Measurements from ENCODE around the gene ADAMTSL3.

Gene ADAMTSL3

DNA sequence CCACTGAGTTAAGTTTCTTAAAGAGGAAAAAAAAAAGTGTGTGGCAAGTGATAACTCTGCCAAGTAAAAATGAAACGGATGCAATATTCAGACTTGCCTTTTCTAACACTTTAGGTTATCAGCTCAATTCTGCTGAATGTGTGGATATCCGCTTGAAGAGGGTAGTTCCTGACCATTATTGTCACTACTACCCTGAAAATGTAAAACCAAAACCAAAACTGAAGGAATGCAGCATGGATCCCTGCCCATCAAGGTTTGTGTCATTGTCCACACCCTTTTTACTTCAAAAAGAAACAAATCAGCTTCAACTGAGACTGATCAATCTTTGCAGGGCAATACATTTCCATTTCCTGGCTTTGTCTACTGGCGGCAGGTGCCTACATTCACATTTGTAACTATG is 236.1 kb downstream of the ADAMTSL3 start:
- DNase-seq = no peak

DNA sequence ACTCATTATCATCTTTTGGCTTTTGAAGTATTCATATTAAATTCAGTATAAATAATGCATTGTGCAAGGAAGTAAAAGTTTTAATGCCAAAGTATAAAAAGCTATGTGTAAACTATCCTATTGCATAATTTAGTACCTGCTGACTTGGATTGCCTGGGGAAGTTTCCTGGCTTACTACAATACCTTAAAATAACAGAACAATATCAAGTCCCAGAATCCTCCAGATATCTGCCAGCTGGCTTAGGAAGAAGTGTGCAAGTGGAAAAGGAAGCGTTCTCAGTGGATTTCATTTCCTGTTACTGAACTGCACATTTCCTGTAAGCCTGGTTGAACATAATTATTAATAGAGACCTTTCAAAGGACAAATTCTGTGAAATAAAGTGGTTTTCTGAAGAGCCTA is 236.7 kb downstream of the ADAMTSL3 start:
- no peak for DNase-seq

DNA sequence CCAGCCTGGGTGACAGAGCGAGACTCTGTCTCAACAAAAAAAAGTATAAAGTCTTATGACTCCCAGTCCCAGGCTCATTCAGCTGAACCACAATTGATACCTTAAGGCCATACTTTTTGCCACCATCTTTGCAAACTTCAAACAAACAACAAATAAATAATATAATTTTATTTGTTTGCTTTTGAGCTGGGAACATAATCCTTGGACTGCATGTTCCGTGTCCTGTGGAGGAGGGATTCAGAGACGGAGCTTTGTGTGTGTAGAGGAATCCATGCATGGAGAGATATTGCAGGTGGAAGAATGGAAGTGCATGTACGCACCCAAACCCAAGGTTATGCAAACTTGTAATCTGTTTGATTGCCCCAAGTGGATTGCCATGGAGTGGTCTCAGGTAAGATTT is 238.6 kb downstream of the ADAMTSL3 start:
- no peak for DNase-seq

DNA sequence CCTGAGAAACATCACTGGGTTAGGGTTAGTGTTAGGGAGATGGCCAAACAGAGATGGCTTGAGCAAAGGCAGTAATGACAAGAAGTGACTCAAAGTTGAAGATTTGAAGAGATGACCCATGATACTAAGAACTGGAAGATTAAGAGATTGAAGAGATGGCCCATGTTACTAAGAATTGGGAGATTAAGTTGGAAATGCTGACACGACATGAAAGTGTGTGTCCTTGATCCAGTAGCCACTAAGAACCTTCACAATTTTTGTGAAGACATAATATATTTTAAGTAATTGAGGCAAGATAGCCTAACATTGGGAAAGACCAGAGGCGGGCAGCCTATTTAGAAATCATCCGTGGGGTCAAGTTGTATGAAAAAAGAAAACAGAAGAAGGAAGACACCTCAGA is 239.4 kb downstream of the ADAMTSL3 start:
- no peak for DNase-seq

DNA sequence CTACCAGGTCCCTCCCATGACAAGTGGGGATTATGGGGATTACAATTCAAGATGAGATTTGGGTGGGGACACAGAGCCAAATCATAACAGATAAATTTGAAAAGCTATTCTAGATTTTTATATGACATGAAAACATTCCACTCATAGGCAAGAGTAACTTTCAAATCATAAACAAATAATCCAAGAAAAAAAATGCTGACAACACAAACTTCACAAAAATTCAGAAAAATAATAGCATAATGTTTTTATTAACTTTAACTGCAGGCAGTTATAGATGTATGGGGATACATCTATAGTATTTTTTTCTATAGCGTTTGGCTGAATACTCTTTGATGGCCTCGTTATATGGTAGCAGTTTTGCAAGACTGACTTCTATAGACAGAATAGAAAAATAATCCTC is 243.1 kb downstream of the ADAMTSL3 start:
- no peak for DNase-seq

DNA sequence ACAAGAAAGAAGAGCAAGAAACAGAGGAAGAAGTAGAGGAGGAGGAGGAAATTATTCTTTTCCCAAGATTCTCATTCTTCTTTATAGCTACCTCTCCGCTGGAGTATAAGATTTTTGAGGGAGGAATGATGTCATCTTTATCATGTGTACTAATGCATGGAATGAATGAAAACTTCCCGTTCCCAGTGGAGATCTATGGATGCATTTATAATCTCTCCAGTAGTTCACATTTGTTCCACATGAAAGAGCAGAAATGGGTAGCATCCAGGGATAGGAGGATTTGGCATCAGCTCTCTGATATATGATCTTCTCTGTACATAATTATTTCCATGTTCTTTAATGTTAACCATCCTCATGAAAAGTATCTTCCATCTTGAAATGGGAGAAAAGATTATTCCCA is 244.4 kb downstream of the ADAMTSL3 start:
- no peak for DNase-seq

DNA sequence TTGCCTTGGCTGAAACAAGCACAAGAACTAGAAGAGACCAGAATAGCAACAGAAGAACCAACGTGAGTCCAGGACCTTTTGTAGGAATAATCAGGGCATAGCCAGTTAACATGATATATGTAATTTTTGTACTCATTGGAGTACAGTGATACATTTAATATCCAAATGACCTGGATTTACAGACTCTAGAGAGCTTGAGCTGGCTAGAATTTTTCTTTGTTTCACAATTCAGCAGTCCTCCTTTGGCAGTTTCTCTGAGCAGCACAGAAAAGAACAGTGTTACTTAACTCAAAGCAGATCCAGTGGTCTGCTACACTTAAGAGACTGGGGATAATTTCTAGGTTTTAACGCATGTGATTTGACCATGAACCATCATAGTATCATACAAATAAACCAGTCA is 245.7 kb downstream of the ADAMTSL3 start:
- DNase-seq = no peak

DNA sequence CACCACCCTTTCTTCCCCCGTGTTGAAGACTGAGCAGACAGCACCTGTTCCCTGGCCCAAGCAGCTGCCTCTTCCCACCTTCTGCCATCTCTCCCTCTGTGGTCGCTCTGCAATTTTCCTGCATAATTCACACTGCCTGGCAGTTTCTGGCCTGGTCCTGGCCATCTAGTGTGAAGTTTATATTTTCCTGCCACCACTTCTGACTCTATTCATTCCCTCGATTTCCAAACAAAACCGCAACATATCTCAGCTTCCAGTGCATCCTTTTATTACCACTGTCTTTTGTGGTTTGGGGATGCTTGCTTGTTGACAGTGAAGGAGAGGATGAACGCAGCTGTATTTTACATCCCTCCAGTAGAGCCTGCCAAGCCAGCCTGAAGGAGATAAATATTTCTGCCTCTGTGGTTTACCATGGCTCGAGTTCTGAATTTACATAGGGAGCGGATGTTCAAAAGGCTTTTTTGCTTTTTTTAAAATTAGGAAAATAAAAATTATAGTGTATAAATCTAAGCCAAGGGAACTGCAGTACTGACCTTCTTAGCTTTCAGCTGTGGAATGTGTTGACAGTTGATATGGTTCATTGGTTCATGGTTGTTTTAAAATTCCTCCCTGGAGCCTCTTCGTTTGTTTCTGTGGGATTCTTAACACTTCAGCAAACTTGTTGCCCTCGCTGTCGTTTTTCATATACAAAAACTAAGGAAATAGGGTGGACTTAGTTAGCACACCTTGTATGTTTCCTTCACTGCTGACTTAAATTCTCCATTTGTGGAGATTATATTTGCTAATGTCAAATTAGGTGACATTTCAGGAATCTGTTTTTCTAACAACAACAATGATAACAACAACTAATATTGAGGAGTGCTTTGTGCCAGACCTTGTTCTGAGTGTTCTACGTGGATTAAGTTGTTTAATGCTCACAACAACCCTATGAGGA is 250.5 kb downstream of the ADAMTSL3 start:
- DNase-seq = no peak

DNA sequence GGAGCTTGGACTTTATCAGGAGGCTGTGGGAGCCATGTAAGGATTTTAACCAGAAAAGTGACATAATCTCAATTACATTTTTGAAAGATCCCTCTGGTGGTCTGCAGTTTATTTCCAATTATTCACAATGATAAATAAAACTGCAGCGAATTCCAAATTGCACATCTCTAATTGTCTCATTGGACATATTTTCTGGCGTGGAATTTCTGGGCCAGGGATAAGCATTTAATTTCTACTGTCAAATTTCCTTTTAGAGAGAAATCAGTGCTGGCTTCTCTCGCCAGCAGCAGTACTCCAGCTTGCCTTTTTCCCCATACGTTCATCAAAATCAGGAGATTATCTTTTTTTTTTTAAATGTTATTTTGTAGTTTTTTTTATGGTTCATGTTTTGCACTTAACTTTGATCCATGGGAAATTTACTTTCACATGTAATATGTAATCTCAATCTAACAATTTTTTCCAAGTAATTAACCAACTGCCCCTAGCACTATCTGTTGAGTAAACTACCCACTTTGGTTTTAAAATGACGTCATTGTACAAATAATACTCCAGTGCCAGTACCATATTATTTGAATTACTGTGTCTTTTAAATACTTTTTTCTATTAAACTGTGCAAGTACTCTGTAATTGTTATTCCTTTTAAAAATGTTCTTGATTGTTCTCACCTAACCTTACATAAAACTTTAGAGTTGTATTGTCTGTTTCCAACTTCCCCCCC is 251.8 kb downstream of the ADAMTSL3 start:
- DNase-seq = no peak

DNA sequence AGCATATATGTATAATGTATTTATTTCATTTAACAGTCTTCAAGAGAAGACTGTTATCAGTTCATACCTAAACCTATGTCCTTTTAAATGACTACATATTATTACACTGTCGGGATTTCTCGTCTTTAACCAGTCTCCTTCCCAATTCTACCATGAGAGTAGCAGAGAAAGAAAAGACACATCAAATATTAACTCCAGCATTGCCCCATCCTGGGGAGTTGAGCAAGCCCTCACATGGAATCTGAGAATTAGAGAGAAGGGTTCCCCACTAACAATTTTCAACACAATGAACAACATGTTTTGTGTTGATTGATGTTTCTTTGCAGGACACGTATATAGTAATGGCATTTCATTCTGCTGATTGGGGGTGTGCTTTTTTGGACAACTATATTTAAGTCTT is 257.4 kb downstream of the ADAMTSL3 start:
- no peak for DNase-seq

DNA sequence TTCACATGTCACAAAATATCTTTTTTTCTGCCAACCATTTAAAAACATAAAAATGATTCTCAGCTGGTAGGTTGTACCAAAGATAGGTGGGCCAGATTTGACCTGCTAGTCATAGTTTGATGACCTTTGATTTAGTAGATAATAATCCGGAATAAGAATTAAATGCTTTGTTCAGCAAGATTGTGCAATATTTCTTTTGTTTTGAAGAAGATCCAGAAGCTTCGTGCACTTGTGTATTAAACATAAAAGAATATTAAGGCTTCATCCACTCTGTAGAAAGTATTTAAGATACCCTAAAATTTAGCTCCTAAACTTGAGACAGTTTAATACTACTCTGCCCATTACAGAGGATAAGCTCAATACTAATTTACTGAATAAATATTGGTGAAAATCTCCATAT is 258.4 kb downstream of the ADAMTSL3 start:
- no peak for DNase-seq

DNA sequence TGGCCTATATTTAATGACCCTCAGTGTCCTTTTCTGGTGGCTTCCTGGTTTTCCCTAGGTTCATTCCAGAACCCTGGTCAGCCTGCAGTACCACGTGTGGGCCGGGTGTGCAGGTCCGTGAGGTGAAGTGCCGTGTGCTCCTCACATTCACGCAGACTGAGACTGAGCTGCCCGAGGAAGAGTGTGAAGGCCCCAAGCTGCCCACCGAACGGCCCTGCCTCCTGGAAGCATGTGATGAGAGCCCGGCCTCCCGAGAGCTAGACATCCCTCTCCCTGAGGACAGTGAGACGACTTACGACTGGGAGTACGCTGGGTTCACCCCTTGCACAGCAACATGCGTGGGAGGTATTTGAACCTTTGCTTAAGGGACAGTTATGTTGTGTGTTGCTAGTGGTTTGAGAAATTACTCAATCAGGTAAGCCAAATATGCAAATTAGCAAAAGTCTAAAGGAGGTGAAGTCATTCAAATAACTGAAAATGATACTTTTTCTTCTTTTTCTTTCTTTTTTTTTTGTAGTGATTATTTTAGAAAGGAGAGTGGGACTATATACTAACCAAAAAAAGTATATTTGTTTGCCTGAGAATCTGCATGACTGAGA is 259.2 kb downstream of the ADAMTSL3 start:
- DNase-seq = no peak

DNA sequence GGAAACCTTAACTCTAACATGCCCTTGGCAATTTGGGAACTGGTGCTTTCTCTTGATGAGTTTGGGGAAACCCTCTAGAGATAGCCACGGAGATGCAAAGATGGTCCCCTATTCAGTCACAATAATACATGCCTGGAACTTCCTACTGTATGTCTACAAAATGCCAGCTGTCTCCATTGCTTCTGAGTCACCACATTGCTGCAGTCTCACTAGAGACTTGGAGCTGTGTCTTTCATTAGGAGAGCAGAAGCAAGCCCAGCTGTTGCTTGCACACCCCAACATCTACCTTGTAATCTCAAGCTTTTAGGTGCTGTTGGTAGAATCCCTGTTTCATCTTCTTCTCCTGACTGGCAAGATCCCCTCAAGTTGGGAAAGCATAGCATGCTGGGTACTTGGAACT is 261.0 kb downstream of the ADAMTSL3 start:
- DNase-seq = no peak

DNA sequence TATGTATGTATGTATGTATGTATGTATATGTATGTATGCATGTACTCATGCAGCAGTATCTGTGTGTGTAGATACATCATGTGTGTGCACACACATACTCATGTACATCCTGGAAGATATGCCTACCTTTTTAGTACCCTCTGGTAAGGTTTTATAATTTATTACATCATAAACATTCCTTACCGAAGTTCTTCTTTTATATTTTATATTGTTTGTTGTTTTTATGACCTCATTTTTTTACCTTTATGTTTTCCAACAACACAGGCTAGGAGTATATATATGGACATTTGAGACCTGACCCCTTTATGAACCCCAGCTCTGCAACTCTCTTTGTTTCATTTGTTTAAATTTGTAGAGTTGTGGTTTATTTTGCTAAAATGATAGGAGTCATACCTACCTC is 263.5 kb downstream of the ADAMTSL3 start:
- no peak for DNase-seq

DNA sequence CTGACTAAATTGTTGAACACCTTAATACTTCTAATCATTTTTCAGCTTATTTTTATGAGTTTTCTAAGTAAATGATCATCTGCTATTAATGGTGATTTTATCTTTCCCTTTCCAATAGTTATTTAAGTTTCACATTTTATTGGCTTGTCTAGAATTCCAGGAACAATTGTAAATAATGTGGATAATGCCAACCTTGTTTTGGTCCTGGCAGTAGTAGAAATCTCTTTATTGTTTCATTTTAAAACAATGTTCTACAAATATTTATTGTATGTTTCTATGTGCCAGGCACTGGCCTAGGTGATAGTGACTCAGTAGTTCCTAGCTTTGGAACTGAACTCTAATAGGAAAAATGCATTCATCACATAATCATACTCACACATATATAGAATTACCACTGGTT is 264.1 kb downstream of the ADAMTSL3 start:
- DNase-seq = no peak

DNA sequence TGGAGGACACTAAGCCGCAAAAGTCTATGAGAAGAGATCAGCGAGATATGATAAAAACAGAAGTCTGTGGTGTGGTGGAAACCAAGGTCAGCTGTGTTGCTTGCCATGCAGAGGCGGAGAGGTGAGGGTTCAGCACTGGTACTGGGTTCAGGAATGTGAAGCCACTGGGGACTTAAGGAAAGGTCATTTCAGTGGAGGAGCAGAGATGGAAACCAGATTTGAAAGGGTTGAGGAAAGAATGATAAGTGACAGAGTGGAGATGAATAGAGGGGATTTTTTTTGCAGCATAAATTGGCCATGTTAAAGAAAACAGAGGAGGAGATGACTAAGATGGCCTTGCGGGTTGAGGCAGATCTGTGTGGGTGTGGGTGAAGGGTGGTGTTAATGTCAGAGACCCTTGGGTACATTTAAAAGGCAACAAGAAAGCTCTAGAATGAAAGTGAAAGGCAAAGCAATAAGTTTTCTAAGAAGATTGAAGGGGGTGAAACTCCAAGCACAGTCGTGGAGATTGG is 265.5 kb downstream of the ADAMTSL3 start:
- no peak for DNase-seq

DNA sequence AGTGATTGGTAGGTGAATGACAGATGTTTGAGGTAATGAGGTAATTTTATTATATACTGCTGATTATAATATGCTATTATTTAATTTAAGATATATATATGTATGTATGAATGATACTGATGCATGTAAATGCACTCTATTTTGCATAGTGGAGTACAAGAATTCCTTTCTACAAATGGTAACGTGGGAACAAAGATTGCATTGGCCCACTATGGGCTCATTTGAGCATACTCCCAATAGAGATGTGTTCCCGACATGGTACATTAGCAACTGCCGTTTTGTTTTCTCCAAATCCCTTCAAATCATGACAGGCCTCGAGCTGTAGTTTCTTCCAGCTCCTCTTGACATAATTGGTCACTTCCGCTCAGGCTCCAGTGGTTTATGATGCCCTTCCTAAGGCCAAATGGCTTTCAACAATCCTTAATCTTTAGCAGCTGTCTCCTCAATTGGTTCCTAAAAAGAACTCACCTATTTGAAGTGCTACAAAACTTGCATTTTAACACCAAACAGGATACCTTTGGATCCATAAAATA is 266.1 kb downstream of the ADAMTSL3 start:
- DNase-seq = no peak

DNA sequence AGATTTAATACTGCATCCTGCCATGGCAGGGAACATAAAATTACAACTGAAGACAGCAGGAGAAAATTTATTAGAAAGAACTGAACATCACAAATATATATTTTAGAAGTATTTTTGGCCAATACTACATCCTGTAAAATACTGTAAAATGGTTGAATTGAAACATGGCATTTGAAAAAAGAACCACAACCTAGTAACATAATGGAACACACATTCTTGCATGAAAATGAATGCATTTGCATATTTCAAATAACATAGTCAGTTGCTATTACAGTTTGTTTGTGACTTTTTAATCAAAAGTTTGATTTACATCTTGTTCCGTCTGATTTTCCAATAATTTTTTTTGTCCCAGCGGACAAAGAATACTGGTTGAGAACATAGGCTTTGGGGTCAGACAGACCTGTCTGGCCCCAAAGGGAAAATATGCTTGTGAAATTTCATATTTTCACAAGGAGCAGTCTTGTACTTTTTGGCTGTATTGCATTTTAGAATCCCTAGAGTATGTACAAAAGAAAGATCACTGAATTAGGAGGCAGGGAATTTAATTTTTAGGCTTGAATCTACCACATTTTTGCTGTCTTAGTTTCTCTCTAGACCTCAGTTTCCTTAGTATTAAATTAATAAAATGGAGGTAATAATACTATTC is 268.8 kb downstream of the ADAMTSL3 start:
- DNase-seq = no peak

DNA sequence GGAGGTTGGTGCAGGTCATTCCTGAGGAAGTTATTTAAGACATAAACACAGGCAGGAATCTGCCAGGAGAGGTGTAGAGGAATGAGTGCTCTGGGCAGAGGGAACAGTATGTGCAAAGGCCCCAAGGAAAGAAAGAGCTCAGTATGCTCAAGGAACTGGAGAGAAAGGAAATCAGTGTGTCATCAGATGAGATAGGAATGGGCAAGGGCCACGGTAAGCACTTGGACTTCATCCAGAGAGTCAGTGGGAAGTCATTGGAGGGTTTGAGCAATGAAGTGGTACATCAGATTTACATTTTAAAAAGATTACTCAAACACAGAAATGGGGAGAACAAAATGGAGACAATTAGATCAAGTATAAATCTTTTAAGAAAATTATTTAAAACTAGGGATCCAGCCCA is 272.2 kb downstream of the ADAMTSL3 start:
- no peak for DNase-seq

DNA sequence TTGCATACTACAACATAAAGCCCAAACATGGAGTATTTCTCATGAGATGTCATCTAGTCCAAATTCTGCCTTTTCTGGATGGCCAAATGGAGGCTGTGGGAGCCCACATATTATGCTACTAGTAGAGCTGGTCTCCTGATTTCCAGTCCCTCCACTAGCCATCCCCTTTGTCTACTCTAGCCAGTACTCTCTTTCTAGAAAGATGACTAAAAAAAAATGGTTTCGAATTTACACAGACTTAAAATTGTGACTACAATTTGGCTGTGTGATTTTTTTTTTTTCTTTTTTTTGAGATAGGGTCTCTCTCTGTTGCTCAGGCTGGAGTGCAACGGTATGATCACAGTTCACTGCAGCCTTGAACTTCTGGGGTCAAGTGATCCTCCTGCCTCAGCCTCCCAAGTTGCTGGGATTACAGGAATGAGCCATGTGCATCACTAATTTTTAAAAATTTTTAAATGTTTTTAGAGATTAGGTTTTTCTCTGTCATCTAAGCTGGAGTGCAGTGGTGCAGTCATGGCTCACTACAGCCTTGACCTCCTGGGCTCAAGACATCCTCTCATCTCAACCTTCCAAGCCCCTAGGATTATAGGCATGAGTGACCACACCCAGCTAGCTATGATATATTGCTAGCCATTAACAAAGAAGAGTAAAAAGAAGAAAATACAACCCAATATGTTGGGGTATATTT is 273.9 kb downstream of the ADAMTSL3 start:
- DNase-seq = no peak

DNA sequence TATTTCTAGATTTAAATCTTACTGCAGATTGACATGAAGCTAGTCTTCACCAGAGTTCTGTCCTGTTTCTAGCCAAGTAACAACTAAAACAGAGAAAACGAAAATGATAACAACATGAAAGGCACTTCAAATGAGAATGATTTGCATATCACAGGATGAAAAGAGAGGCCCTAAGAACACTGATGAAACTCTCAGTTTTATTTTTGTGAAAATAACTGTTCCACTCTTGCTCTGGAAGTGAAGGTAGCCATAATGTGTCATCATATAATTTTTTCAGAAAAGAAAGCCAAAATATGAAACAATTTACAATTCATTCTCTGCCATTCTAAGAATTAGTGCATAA is 274.4 kb downstream of the ADAMTSL3 start:
- DNase-seq = no peak

DNA sequence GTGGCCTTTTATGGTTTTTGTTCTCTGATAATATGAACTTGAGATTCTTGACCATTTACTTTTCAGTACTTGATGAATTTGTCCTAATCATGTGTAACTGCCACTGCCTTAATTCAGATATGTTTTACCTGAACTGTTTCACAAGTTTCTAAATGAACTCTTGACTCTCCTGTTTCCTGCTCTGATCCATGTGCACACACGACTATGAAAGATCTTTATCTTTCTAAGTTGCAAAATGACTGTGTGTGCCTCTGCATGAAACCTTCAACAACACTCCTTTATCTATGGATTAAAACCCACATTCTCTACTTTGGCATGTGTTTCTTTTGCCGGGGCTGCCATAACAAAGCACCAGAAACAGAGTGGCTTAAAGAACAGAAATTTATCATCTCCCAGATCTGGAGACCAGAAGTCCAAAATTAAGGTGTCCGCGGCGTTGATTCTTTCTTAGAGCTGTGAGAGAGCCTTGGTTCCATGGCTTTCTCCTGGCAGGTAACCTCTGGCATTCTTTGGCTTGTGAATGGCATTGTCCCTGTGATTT is 275.0 kb downstream of the ADAMTSL3 start:
- no peak for DNase-seq
